SIG-M5 treated with dmso at 0.1 percent for 504 hours (cell line): ENCODE measurements around the gene CPT2.

ENCODE experiments used
- DNase-seq: peaks from one replicate; lab custom pipeline; 2025; ENCODE audit not compliant: unreplicated experiment; lab: John Stamatoyannopoulos, UW

Gene CPT2

DNA sequence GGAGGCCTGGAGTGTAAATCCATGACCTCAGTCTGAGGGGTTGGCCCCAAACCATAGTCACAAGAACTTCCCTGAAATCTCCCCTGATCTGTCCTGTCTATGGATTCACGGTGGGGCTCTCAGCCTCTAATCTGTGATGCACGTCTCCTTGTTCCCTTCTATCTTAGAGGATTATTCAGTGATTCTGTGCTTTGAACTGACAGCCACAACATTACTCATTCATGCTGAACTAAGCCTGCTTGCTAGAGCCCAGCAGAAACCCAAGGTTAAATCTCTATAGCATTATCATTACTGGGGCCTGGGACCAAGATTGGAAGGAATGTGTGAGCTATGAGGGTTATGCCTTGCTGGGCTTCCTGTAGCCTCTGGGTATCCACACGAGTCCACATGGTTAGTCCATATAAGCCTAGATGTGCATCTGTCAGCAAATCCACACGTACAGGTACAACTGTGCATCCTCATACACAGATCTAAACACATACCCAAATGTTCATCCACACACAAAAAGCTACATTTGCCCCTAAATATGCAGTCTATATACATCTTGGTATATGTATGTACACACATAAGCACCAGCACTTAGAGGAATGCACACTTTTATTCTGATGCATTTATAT is 64.1 kb downstream of the CPT2 start:
- no peak for DNase-seq

GRCh38 chr1:53262000-53262399 is 65.4 kb downstream of the CPT2 start:
- DNase-seq: no peak
